HepG2 (cell line): ENCODE measurements around the gene UBAC1. TPM values are rescaled to one million over a fixed set of nuclear protein-coding genes. Genes with fewer than 3 reads are reported as not detected.

ENCODE experiments used
- AGO2 ChIP-seq: fragments of 200-400 bp; formaldehyde crosslinking; optimal IDR thresholded peaks from 2 replicates; pipeline ENCODE3; 2017; ENCODE audit warnings: mild to moderate bottlenecking, low read depth, low read length, moderate library complexity
- DMTF1 ChIP-seq: sonication (generic); formaldehyde crosslinking; IDR thresholded peaks from 2 replicates; pipeline ENCODE4 v1.4.0; 2020; ENCODE audit warnings: mild to moderate bottlenecking, missing genetic modification reagents
- FOXO1 ChIP-seq: sonication (generic); formaldehyde crosslinking; IDR thresholded peaks from 2 replicates; pipeline ENCODE4 v1.4.0; 2020; ENCODE audit warnings: missing genetic modification reagents
- HIVEP1 ChIP-seq: sonication (generic); formaldehyde crosslinking; IDR thresholded peaks from 2 replicates; pipeline ENCODE4 v1.4.0; 2020; ENCODE audit warnings: mild to moderate bottlenecking, missing genetic modification reagents
- NKX3-1 ChIP-seq: sonication (generic); formaldehyde crosslinking; IDR thresholded peaks from 2 replicates; pipeline ENCODE4 v1.5.0; 2020; ENCODE audit warnings: missing genetic modification reagents
- PAWR ChIP-seq: sonication (generic); formaldehyde crosslinking; IDR thresholded peaks from 2 replicates; pipeline ENCODE4 v1.4.0; 2020; ENCODE audit warnings: missing genetic modification reagents, mild to moderate bottlenecking, borderline replicate concordance
- PCBP1 ChIP-seq: fragments of 200-400 bp; formaldehyde crosslinking; IDR thresholded peaks from 2 replicates; pipeline ENCODE4 v1.6.1; 2017; ENCODE audit warnings: mild to moderate bottlenecking, low read depth, low read length, borderline replicate concordance
- SIN3B ChIP-seq: fragments of 150-350 bp; IDR thresholded peaks from 2 replicates; pipeline ENCODE4 v1.6.1; 2014; ENCODE audit warnings: low read length
- SMYD3 ChIP-seq: sonication (generic); formaldehyde crosslinking; IDR thresholded peaks from 2 replicates; pipeline ENCODE4 v1.8.1; 2023; ENCODE audit warnings: mild to moderate bottlenecking, missing genetic modification reagents
- XBP1 ChIP-seq: sonication (generic); formaldehyde crosslinking; IDR thresholded peaks from 2 replicates; pipeline ENCODE4 v1.5.0; 2020; ENCODE audit warnings: missing genetic modification reagents
- ZBTB43 ChIP-seq: sonication (generic); formaldehyde crosslinking; conservative IDR thresholded peaks from 2 replicates; pipeline ENCODE4 v1.4.0; 2020; ENCODE audit warnings: missing genetic modification reagents
- ZBTB46 ChIP-seq: sonication (generic); formaldehyde crosslinking; IDR thresholded peaks from 2 replicates; pipeline ENCODE4 v1.4.0; 2020; ENCODE audit warnings: mild to moderate bottlenecking, missing genetic modification reagents, borderline replicate concordance
- ZNF256 ChIP-seq: sonication (generic); formaldehyde crosslinking; conservative IDR thresholded peaks from 2 replicates; pipeline ENCODE4 v1.4.0; 2020; ENCODE audit warnings: missing genetic modification reagents
- ZNF264 ChIP-seq: sonication (generic); formaldehyde crosslinking; IDR thresholded peaks from 2 replicates; pipeline ENCODE4 v1.4.0; 2020; ENCODE audit warnings: missing genetic modification reagents
- polyA plus RNA-seq, 8 experiments: library from polyadenylated mRNA; depleted of rRNA in 3 of 8; stranded (reverse) in 7 of 8; unstranded in 1 of 8; fragments of >200 nt; fragmentation: Illumina TruSeq in 4 of 8; extraction: Trizol in 4 of 8; gene quantifications; 2 replicates each; pipeline versions ENCODE4 v1.2.1 to v1.2.3, GENCODE V29; 2011 to 2016; ENCODE audit warnings: low read depth in 4 of 8, missing spikeins in 1 of 8, mixed read lengths in 1 of 8; ENCODE audit not compliant: insufficient read depth in 1 of 8
- total RNA-seq, 5 experiments: library from RNA; depleted of rRNA; stranded (reverse); fragments of >200 nt; fragmentation: Illumina TruSeq; extraction: Trizol; gene quantifications; 2 replicates each; pipeline ENCODE4 v1.2.3, GENCODE V29; 2016; ENCODE audit warnings: low read depth in 1 of 5
- TF ChIP-seq, protein P1 (sequence below): sonication (generic); formaldehyde crosslinking; IDR thresholded peaks from 2 replicates; pipeline ENCODE4 v1.5.0; 2020; ENCODE audit warnings: missing genetic modification reagents, mild to moderate bottlenecking, borderline replicate concordance
- TF ChIP-seq, protein P2 (sequence below): sonication (generic); formaldehyde crosslinking; IDR thresholded peaks from 2 replicates; pipeline ENCODE4 v1.8.1; 2023; ENCODE audit warnings: mild to moderate bottlenecking, moderate library complexity, missing genetic modification reagents
- TF ChIP-seq, protein P3 (sequence below): sonication (generic); formaldehyde crosslinking; IDR thresholded peaks from 2 replicates; pipeline ENCODE4 v1.5.1; 2020; ENCODE audit warnings: mild to moderate bottlenecking, missing genetic modification reagents
- TF ChIP-seq, protein P4 (sequence below): sonication (generic); formaldehyde crosslinking; IDR thresholded peaks from 2 replicates; pipeline ENCODE4 v1.4.0; 2020; ENCODE audit warnings: missing genetic modification reagents, borderline replicate concordance

Gene UBAC1
- total and polyA plus RNA-seq, 2 of the 13 experiments (the other 11 are each of a cell fraction or from before 2014, with no cell fraction given) = 32.2 to 34.1 TPM

- TF ChIP-seq ZBTB46 (CRISPR knock-in tag) (no peak), FOXO1 (CRISPR knock-in tag) (peak; percentile 87), HIVEP1 (CRISPR knock-in tag) (peak; percentile 91), SIN3B (peak; percentile 56), ZBTB43 (CRISPR knock-in tag) (peak; percentile 98), SMYD3 (CRISPR knock-in tag) (peak; percentile 99), PCBP1 (no peak), ZNF256 (peak; percentile 100), AGO2 (no peak), NKX3-1 (CRISPR knock-in tag) (peak; percentile 100), XBP1 (CRISPR knock-in tag) (peak; percentile 98), PAWR (CRISPR knock-in tag) (peak; percentile 98), DMTF1 (CRISPR knock-in tag) (peak; percentile 97), ZNF264 (peak; percentile 98)
- TF ChIP-seq, protein P1, sequence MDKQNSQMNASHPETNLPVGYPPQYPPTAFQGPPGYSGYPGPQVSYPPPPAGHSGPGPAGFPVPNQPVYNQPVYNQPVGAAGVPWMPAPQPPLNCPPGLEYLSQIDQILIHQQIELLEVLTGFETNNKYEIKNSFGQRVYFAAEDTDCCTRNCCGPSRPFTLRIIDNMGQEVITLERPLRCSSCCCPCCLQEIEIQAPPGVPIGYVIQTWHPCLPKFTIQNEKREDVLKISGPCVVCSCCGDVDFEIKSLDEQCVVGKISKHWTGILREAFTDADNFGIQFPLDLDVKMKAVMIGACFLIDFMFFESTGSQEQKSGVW (CRISPR knock-in tag) = peak; percentile 98
- TF ChIP-seq, protein P2, sequence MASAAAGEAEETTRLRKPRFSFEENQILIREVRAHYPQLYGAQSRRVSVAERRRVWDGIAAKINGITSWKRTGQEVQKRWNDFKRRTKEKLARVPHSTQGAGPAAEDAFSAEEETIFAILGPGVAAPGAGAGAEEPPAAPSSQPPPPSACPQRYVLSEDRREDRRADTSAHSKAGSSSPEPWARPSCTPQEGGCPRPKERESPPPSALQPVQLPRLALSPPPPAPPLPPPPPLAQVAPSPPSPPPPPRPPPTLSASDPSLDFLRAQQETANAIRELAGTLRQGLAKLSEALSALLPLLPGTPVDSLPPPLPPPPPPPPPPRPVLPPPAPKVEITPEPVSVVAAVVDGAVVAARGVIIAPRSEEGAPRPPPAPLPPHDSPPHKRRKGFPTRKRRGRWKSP = peak; percentile 96
- TF ChIP-seq, protein P3, sequence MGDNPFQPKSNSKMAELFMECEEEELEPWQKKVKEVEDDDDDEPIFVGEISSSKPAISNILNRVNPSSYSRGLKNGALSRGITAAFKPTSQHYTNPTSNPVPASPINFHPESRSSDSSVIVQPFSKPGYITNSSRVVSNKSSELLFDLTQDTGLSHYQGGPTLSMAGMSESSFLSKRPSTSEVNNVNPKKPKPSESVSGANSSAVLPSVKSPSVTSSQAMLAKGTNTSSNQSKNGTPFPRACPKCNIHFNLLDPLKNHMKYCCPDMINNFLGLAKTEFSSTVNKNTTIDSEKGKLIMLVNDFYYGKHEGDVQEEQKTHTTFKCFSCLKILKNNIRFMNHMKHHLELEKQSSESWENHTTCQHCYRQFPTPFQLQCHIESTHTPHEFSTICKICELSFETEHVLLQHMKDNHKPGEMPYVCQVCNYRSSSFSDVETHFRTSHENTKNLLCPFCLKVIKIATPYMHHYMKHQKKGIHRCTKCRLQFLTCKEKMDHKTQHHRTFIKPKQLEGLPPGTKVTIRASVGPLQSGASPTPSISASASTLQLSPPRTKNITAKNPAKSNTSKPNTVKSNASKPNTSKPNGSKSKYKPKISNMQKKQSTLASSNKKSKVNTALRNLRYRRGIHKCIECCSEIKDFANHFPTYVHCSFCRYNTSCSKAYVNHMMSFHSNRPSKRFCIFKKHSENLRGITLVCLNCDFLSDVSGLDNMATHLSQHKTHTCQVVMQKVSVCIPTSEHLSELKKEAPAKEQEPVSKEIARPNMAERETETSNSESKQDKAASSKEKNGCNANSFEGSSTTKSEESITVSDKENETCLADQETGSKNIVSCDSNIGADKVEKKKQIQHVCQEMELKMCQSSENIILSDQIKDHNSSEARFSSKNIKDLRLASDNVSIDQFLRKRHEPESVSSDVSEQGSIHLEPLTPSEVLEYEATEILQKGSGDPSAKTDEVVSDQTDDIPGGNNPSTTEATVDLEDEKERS (CRISPR knock-in tag) = peak; percentile 98
- TF ChIP-seq, protein P4, sequence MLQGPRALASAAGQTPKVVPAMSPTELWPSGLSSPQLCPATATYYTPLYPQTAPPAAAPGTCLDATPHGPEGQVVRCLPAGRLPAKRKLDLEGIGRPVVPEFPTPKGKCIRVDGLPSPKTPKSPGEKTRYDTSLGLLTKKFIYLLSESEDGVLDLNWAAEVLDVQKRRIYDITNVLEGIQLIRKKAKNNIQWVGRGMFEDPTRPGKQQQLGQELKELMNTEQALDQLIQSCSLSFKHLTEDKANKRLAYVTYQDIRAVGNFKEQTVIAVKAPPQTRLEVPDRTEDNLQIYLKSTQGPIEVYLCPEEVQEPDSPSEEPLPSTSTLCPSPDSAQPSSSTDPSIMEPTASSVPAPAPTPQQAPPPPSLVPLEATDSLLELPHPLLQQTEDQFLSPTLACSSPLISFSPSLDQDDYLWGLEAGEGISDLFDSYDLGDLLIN (CRISPR knock-in tag) = peak; percentile 88; the same call in 1 of the 2 replicates
These were observed 10.7 kb upstream of the UBAC1 start (continued) for GRCh38 chr9:135971892-135972291.
